ENCODE data around the gene CD300LF. TPM values are rescaled to one million over a fixed set of nuclear protein-coding genes. Genes with fewer than 3 reads are reported as not detected.

The CD300LF gene
- total RNA-seq, 1 donor: 25.3 TPM

DNA sequence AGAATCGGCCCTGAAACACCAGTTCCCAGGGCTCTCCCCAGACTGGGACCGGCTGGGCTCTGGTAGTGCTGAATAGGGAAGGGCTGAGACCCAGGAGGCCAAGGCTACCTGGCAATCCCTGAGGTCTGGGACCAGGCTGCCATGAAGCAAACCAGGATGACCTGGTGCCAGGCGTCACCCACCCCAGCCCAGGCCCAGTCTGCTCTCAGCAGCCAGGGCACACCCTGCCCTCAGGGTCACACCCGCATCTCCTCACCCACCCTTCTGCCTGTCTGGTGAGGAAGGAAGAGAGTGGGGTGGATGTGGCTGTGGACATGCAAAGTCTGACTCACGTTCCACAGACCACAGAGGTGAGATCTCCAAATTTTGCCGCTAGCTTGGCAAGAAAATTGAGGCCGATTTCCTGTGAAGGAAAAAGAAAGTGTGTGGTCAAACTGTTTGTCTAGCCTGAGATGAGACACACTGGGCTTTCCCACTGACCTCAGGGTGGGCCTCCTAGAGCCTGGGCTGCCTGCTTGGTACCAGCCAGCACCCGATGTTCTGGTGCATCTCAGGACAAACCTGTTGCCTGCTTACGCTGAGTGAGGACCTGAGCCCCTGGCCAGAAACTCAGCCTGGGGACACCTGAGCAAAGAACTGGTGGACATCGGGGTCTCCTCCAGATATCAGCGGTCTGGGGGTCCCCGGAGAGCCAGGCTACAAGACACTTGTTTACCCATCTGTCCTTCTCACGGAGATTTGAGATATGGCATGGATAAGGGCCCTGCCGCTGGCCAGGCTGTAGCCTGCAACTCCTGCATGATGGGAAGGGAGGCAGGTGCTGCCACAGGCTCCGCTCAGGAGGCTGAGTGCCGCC, 18.0 kb upstream of the CD300LF start:
- peak in 2 of 3 donors; percentile 75 for DNase-seq (ENCODE audit: low read depth in 2 of 3, low spot score in 2 of 3)

- DNase-seq (ENCODE audit: low read depth in 2 of 3, low spot score in 2 of 3): no peak
Observed at GRCh38 chr17:74729866-74730265, 17.1 kb upstream of the CD300LF start.

DNA sequence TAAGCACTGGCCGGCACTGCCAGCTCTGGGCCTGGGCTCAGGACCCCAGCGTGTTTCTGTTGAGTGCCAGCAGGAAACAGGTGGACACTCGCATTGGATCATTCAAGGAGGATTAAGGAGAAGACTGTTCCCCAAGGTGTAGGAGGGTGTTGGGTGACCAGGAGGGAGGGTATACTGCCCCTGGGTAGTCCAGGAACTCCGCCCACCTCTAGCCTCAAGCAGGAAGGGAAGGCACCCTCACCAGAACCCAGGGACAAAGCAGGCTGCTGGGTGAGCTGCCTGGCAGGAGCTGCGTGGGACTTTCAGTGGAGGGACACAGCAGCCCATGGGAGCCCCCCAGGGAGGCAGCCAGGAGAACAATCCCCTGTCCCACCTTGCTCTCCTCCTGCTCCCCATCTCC, 16.6 kb upstream of the CD300LF start:
- no peak for DNase-seq (ENCODE audit: low read depth in 2 of 3, low spot score in 2 of 3)

GRCh38 chr17:74728702-74729075, 16.0 kb upstream of the CD300LF start:
- DNase-seq (ENCODE audit: low read depth in 2 of 3, low spot score in 2 of 3): no peak

DNA sequence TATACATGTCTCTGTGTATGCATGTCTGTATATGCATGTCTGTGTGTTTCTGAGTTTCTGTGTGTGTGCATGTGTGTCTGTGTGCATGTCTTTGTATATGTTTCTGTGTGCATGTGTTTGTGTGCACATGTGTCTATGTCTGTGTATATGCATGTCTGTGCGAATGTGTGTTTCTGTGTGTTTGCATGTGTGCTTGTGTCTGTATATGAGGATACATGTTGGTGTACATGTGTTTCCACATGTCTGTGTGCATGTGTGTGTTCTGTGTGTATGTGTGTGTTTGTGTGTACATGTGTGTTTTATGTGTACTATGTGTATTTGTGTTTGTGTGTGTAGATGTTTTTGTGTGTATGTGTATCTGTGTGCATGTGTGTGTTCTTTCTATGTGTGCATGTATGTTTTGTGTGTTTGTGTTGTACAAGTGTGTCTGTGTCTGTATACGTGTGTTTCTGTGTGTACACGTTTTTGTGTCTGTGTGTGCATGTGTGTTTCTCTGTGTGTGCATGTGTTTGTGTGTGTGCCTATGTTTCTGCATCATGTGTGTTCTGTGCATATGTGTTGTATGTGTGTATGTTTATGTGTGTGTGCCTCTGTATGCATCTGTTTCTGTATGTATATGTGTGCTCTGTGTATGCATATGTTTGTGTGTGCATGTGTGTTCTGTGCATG, 15.4 kb upstream of the CD300LF start:
- no peak for DNase-seq (ENCODE audit: low read depth in 2 of 3, low spot score in 2 of 3)

GRCh38 chr17:74725111-74725510, 12.4 kb upstream of the CD300LF start:
- no peak for DNase-seq (ENCODE audit: low read depth in 2 of 3, low spot score in 2 of 3)

DNA sequence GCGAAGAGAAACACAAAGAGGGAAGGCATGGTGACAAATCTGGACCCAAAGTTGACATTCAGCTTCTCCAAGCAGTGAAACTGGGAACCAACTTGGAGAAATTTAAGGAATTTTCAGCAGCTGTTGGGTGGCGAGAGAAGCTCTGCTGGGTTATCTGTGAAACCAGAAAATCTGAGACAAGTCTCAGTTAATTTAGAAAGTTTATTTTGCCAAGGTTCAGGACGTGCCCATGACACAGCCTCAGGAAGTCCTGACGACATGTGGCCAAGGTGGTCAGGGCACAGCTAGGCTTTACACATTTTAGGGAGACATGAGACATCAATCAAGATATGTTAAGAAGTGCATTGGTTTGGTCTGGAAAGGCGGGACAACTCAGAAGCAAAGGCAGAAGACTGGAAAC, 11.2 kb upstream of the CD300LF start:
- DNase-seq (ENCODE audit: low read depth in 2 of 3, low spot score in 2 of 3): no peak

DNA sequence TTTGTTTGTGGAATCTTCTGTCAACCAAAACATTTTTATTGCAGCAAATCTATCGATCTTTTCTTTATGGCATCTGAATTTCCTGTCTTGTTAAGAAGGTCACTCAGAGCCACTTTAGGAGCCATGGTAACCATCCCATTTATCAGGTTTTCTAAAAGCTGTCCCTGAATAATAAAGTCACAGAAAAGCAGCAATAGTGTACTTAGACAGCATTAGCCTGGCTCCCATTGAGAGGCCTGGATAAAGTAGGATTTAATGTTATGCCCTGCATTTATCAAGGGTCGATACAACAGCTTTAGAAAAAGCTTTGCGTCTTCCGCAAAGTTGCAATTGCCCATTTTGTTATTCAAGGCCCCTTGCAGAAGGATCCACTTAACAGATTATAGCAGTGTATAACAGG, 10.1 kb upstream of the CD300LF start:
- DNase-seq (ENCODE audit: low read depth in 2 of 3, low spot score in 2 of 3): no peak

- DNase-seq (ENCODE audit: low read depth in 2 of 3, low spot score in 2 of 3): no peak
Observed at GRCh38 chr17:74720506-74720905, 7.8 kb upstream of the CD300LF start.

DNA sequence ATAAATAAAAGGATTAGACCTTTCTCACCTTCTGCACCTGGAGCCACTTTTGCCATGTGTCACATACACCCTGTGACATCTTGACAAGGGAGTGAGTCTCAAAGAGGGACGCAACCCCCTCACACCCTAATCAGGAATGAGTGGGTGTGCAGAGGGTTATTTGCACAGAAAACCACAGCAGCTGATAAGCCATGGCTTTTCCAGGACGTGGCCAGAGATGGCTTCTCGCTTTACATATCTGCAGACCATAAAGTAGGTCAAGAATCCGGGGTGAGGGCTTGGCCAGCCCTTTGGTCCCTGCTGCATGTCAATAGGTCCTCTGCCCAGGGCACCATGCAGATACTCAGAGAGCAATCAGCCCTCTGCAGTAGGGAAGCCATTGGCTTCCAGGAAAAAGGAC, 2.4 kb upstream of the CD300LF start:
- no peak for DNase-seq (ENCODE audit: low read depth in 2 of 3, low spot score in 2 of 3)

DNA sequence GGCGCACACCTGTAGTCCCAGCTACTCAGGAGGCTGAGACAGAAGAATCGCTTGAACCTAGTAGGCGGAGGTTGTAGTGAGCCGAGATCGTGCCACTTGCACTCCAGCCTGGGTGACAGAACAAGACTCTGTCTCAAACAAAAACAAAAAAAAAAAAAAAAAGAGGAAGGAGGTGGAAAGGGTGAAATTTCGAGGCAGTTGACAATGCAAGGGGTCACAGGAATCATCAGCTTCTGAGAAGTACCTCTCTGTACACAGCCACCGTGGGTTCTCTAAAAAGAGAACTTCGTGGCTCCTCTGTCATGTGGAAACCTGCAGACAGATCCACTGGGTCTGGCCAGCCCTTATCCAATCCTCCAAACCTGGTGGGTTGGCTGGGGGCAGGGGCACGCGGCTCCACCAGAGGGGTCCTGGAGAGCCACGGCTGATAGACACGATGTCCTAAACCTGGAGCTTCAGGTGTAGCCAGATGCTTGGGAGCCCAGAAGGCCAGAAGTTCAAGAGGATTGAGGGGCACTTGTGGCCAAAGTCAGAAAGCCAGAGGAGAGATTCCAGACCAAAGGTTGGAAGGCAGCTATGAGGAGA, 540 bp upstream of the CD300LF start:
- peak in 2 of 3 donors; percentile 24 to 60 for DNase-seq (ENCODE audit: low read depth in 2 of 3, low spot score in 2 of 3)

- DNase-seq (ENCODE audit: low read depth in 2 of 3, low spot score in 2 of 3): no peak
Observed at GRCh38 chr17:74712301-74712700, 422 bp downstream of the CD300LF start.

DNA sequence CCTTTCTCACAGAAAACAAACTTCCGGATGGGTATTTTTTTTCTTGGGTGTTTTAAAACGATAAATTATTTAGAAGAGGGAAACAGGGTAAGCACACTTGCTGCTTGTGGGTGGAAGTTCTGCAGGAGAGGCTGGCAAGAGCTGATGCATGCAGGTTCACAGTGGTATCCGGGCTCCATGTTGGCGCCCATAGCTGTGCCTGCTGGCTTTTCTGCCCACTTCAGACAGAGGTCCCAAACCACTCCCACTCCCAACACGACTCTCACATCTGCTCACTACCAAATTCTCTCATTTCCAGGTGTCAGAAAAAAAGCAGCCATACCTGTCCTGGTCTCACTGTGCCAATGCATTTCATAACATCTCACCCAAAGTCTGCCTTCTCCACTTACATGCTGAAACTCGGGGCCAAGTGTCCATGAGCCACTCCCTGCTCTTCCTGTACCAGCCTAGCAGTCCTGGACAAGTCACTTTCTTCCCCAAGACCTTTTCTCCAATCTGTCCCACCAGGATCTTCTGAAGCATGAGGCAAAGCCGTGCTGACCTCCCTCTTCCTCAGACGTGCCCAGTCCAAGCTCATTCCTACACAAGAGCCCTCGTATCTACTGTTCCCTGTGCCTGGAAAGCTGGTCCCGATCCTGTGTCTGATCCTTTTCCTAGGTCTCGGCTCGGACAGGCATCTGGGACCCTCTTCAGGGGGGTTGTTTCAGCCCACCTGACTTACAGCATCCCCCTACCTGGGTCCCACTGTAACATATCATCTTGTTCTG, 1.5 kb downstream of the CD300LF start:
- DNase-seq (ENCODE audit: low read depth in 2 of 3, low spot score in 2 of 3): peak in 1 of 3 donors; percentile 37

GRCh38 chr17:74704544-74704943, 8.2 kb downstream of the CD300LF start:
- no peak for DNase-seq (ENCODE audit: low read depth in 2 of 3, low spot score in 2 of 3)

DNA sequence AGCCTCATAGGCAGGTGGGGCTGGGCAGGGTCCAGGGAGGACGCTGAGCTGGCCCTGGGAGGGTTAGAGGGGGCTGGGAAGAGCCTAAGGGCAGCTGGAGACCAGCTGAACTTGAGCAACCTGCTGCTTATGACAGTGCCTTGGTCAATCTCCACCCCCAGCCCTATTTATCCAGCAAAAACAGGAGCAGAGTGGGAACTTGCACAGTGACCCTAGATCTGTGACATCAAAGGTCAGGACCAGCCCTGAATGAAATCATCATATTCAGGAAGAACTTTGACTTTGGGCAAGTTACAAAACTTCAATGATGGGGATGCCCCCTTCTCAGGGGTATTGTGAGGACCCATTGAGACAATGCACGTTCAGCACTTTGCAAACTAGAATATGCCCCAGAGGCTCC, 9.4 kb downstream of the CD300LF start:
- no peak for DNase-seq (ENCODE audit: low read depth in 2 of 3, low spot score in 2 of 3)

DNA sequence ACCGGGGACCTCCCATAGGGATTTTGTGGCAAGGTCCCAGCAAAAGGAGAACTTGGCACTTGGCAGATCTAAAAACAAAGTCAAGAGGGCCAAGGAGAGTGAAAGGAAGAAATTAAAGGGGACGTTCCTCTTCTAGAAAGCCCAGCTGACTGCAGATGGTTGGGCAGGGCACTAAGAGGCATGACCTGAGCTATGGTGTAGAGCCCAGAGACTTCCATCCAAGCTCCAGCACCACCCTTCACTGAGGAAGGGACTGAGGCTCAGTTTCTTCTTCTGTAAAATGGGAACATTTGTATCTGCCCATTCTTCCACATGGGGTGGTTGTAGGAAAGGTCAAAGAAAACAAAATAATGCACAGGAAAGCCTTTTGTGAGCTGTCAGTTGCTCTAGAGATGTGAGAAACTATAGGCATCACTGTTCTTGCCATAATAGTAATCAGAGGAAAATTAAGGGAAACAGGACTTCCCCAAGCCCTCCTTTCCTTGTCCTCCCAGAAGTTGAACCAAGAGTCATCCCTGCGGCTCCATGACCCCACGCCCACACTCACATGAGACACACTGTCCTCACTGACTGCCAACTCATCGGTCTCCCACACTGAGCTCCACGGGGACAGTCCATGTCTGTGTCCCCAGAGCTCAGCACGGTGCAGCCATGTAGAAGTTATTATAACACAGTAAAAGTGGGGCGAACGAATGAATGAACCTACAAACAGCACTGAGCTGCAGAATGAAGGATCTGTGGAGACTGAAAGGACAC, 10.4 kb downstream of the CD300LF start:
- no peak for DNase-seq (ENCODE audit: low read depth in 2 of 3, low spot score in 2 of 3)

DNA sequence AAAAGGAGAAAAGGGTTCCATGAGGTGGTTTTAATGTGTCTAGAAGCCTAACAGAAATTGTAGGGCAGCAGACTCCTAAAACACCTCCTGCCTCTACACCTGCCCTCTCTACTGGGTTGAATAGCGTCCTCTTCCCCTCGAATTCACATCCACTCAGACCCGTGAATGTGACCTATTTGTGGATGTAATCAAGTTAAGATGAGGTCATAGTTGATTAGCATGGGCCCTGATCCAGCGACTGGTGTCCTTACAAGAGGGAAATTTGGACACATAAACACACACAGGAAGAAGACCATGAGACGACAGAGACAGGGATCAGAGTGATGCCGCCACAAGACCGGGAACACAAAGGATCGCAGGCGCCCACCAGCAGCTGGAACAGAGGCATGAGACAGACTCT, 13.5 kb downstream of the CD300LF start:
- DNase-seq (ENCODE audit: low read depth in 2 of 3, low spot score in 2 of 3): no peak

DNA sequence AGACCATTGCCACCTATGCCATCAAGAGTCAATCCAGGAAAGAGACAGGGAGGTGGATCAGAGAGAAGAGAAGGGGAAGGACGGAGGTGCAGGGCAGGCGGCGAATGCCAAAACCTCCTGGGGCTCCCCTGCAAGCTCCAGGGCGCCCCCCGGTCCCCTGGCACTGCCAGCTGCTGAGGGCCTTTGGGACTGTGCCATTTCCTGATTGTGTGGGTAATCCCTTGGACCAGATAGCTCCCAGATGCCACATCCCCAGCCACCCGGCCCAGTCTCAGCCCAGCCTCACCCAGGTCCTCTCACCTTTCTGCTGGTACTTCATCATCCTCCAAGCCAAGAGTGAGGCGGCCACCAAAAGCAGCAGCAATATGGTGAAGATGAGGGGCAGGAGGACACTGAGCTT, 14.7 kb downstream of the CD300LF start:
- no peak for DNase-seq (ENCODE audit: low read depth in 2 of 3, low spot score in 2 of 3)

- DNase-seq (ENCODE audit: low read depth in 2 of 3, low spot score in 2 of 3): no peak
Observed at GRCh38 chr17:74697515-74697914, 15.2 kb downstream of the CD300LF start.

- no peak for DNase-seq (ENCODE audit: low read depth in 2 of 3, low spot score in 2 of 3)
Observed at GRCh38 chr17:74695629-74696028, 17.1 kb downstream of the CD300LF start.
